H9 (cell line): ENCODE results near the gene MPHOSPH10. TPM values are rescaled to one million over a fixed set of nuclear protein-coding genes. Genes with fewer than 3 reads are reported as not detected.

Experiments used
- DNase-seq: peaks from one replicate; pipeline ENCODE4 v3.0.0-alpha.2; 2017
- H2AFZ ChIP-seq: one replicate; pipeline ENCODE4 v1.6.1; 2013; ENCODE audit warnings: mild to moderate bottlenecking, low read length, control low read depth, moderate library complexity
- H2AK5ac ChIP-seq: 2 replicates; pipeline ENCODE4 v1.6.1; 2013; ENCODE audit warnings: low read length, control low read depth, mixed read lengths; ENCODE audit not compliant: insufficient read length
- H2BK120ac ChIP-seq: one replicate; pipeline ENCODE4 v1.6.1; 2013; ENCODE audit warnings: low read depth, mild to moderate bottlenecking, low read length, control low read depth, inconsistent platforms; ENCODE audit not compliant: poor library complexity, severe bottlenecking
- H2BK12ac ChIP-seq: 2 replicates; pipeline ENCODE4 v1.6.1; 2013; ENCODE audit warnings: low read length, control low read depth, mixed read lengths, low read depth; ENCODE audit not compliant: insufficient read length
- H2BK15ac ChIP-seq: 2 replicates; pipeline ENCODE4 v1.6.1; 2013; ENCODE audit warnings: low read depth, low read length, control low read depth
- H2BK20ac ChIP-seq: one replicate; pipeline ENCODE4 v1.6.1; 2013; ENCODE audit warnings: low read depth, mild to moderate bottlenecking, low read length, control low read depth, inconsistent platforms; ENCODE audit not compliant: poor library complexity, severe bottlenecking
- H2BK5ac ChIP-seq: 2 replicates; pipeline ENCODE4 v1.6.1; 2013; ENCODE audit warnings: low read length, control low read depth, mixed read lengths; ENCODE audit not compliant: insufficient read length
- H3K14ac ChIP-seq: 2 replicates; pipeline ENCODE4 v1.6.1; 2013; ENCODE audit warnings: low read length, control low read depth; ENCODE audit not compliant: insufficient read depth
- H3K18ac ChIP-seq: 2 replicates; pipeline ENCODE4 v1.6.1; 2013; ENCODE audit warnings: low read depth, mild to moderate bottlenecking, mixed read lengths, low read length, control low read depth; ENCODE audit not compliant: insufficient read length
- H3K23ac ChIP-seq: 2 replicates; pipeline ENCODE4 v1.6.1; 2013; ENCODE audit warnings: low read length, control low read depth, mixed read lengths, low read depth; ENCODE audit not compliant: insufficient read length
- H3K23me2 ChIP-seq: 2 replicates; pipeline ENCODE4 v1.6.1; 2013; ENCODE audit warnings: low read depth, mild to moderate bottlenecking, mixed read lengths, low read length, control low read depth; ENCODE audit not compliant: insufficient read length, poor library complexity, severe bottlenecking
- H3K27ac ChIP-seq: 2 replicates; pipeline ENCODE4 v1.5.1; 2013; ENCODE audit warnings: low read length, control low read depth, mixed read lengths, low read depth; ENCODE audit not compliant: insufficient read length
- H3K27me3 ChIP-seq: 2 replicates; pipeline ENCODE4 v1.6.1; 2013; ENCODE audit warnings: low read length, control low read depth, inconsistent platforms; ENCODE audit not compliant: insufficient read depth
- H3K4ac ChIP-seq: 2 replicates; pipeline ENCODE4 v1.6.1; 2013; ENCODE audit warnings: low read depth, mild to moderate bottlenecking, control low read depth, inconsistent platforms, low read length, moderate library complexity
- H3K4me1 ChIP-seq: 2 replicates; pipeline ENCODE4 v1.6.1; 2013; ENCODE audit warnings: low read length, control low read depth, inconsistent platforms; ENCODE audit not compliant: insufficient read depth
- H3K4me2 ChIP-seq: 2 replicates; pipeline ENCODE4 v1.6.1; 2013; ENCODE audit warnings: low read length, control low read depth, mixed read lengths; ENCODE audit not compliant: insufficient read length, insufficient read depth
- H3K56ac ChIP-seq: 2 replicates; pipeline ENCODE4 v1.6.1; 2013; ENCODE audit warnings: low read depth, mild to moderate bottlenecking, mixed read lengths, low read length, control low read depth; ENCODE audit not compliant: insufficient read length
- H3K79me1 ChIP-seq: 2 replicates; pipeline ENCODE4 v1.6.1; 2013; ENCODE audit warnings: low read depth, mild to moderate bottlenecking, moderate library complexity, low read length, control low read depth, inconsistent platforms; ENCODE audit not compliant: insufficient read depth, poor library complexity, severe bottlenecking
- H3K79me2 ChIP-seq: 2 replicates; pipeline ENCODE4 v1.6.1; 2013; ENCODE audit warnings: low read length, control low read depth, inconsistent platforms; ENCODE audit not compliant: insufficient read depth
- H3K9ac ChIP-seq: 2 replicates; pipeline ENCODE4 v1.6.1; 2013; ENCODE audit warnings: low read length, control low read depth, mixed read lengths; ENCODE audit not compliant: insufficient read length; ENCODE audit errors: extremely low read depth
- H3K9me3 ChIP-seq: one replicate; pipeline ENCODE4 v1.6.1; 2013; ENCODE audit warnings: low read depth, low read length, inconsistent platforms; ENCODE audit not compliant: control insufficient read depth
- H3T11ph ChIP-seq: one replicate; pipeline ENCODE4 v1.6.1; 2013; ENCODE audit warnings: mild to moderate bottlenecking, low read length, control low read depth, inconsistent platforms
- H4K20me1 ChIP-seq: one replicate; pipeline ENCODE4 v1.6.1; 2013; ENCODE audit not compliant: control insufficient read depth, insufficient read length, insufficient read depth
- H4K5ac ChIP-seq: 2 replicates; pipeline ENCODE4 v1.6.1; 2013; ENCODE audit warnings: low read depth, mild to moderate bottlenecking, mixed read lengths, low read length, control low read depth; ENCODE audit not compliant: insufficient read length
- H4K8ac ChIP-seq: replicated peaks from 2 replicates; pipeline ENCODE4 v1.6.1; 2013; ENCODE audit warnings: low read length, control low read depth, mixed read lengths, low read depth; ENCODE audit not compliant: insufficient read length
- H4K91ac ChIP-seq: 2 replicates; pipeline ENCODE4 v1.6.1; 2013; ENCODE audit warnings: low read depth, mild to moderate bottlenecking, moderate library complexity, mixed read lengths, low read length, control low read depth; ENCODE audit not compliant: insufficient read length
- H3K27ac Mint-ChIP-seq, 3 experiments: 2 replicates in 2 of 3; 3 replicates in 1 of 3; pipeline ENCODE4 v1.8.0; 2020 to 2021; ENCODE audit warnings: mixed read lengths in 3 of 3, mild to moderate bottlenecking in 1 of 3, moderate library complexity in 1 of 3
- H3K27me3 Mint-ChIP-seq: 2 replicates; pipeline ENCODE4 v1.8.0; 2021; ENCODE audit warnings: low read depth, mild to moderate bottlenecking, moderate library complexity, mixed read lengths
- H3K36me3 Mint-ChIP-seq, 3 experiments: 2 replicates in 2 of 3; 3 replicates in 1 of 3; pipeline ENCODE4 v1.8.0; 2020 to 2021; ENCODE audit warnings: low read depth in 3 of 3, mixed read lengths in 3 of 3; ENCODE audit not compliant: insufficient read depth in 1 of 3
- H3K4me1 Mint-ChIP-seq, 2 experiments: 2 replicates each; pipeline ENCODE4 v1.8.0; 2020; ENCODE audit warnings: mixed read lengths in 2 of 2
- H3K4me3 Mint-ChIP-seq, 2 experiments: 2 replicates in 1 of 2; 3 replicates in 1 of 2; pipeline ENCODE4 v1.8.0; 2020 to 2021; ENCODE audit warnings: mild to moderate bottlenecking in 2 of 2, mixed read lengths in 2 of 2, moderate library complexity in 1 of 2
- H3K9me3 Mint-ChIP-seq, 2 experiments: 2 replicates in 1 of 2; 3 replicates in 1 of 2; pipeline ENCODE4 v1.8.0; 2020; ENCODE audit warnings: mild to moderate bottlenecking in 2 of 2, mixed read lengths in 2 of 2, moderate library complexity in 1 of 2
- CTCF ChIP-seq: fragments of 200-600 bp; sonication (generic); conservative IDR thresholded peaks from 3 replicates; pipeline ENCODE4 v1.8.0; 2021; ENCODE audit warnings: antibody characterized with exemption, mild to moderate bottlenecking
- WGBS: extraction: QIAGEN DNeasy Blood & Tissue Kit; methylation state at CpG from one replicate; pipeline ENCODE4 v1.1.7; 2013; ENCODE audit warnings: missing lambda C conversion rate, low lambda C conversion rate, mixed read lengths; ENCODE audit not compliant: insufficient read length; ENCODE audit errors: extremely low coverage; 5-methylcytosine and 5-hydroxymethylcytosine counted together
- total RNA-seq: library from RNA; stranded (reverse); gene quantifications from 2 replicates; pipeline ENCODE4 v1.2.1, GENCODE V29; 2021

Gene MPHOSPH10
- total RNA-seq, 1 experiment from 2014 or later, result 42.1 TPM

- no peak overlapping the region for H3K14ac ChIP-seq
- H3K23me2 ChIP-seq, result no peaks in the 10 kb centered on the region
- H3K9ac ChIP-seq, result no peak overlapping the region
- WGBS, result no CpG with 5 or more reads among the region's 3 CpGs
- H2AK5ac ChIP-seq, result no peak overlapping the region
- H4K20me1 ChIP-seq, result no peaks in the 10 kb centered on the region
- H3K4me3 Mint-ChIP-seq, result no peak overlapping the region
- H2BK15ac ChIP-seq, result no peak overlapping the region
- no peaks in the 10 kb centered on the region for H3K9me3 ChIP-seq
- DNase-seq, result no peak
- H2BK12ac ChIP-seq, result no peak overlapping the region
- peaks cover 19 to 26% of the 10 kb centered on the region in 2 experiments for H3K4me1 Mint-ChIP-seq
- no peak overlapping the region for H3K56ac ChIP-seq
- no peak overlapping the region for H3K27ac Mint-ChIP-seq
- no peak overlapping the region for H4K91ac ChIP-seq
- no peak overlapping the region for H3K4ac ChIP-seq
- no peak overlapping the region for H4K8ac ChIP-seq
- peaks cover under 1 to 9% (median 7%) of the 10 kb centered on the region in 3 experiments for H3K36me3 Mint-ChIP-seq
- no peak overlapping the region for H3K23ac ChIP-seq
- H2BK5ac ChIP-seq, result no peak overlapping the region
- H3K18ac ChIP-seq, result no peak overlapping the region
- no peak overlapping the region for H2AFZ ChIP-seq
- H3K27me3 ChIP-seq, result no peaks in the 10 kb centered on the region
- no peak overlapping the region for H3T11ph ChIP-seq
- H3K27ac ChIP-seq, result no peak overlapping the region
- no peaks in the 10 kb centered on the region for H3K27me3 Mint-ChIP-seq
- no peak overlapping the region for H2BK20ac ChIP-seq
- TF ChIP-seq CTCF, result peak; percentile 50; the same call in 2 of the 3 replicates
- peaks cover under 1 to 8% of the 10 kb centered on the region in 2 experiments; a peak in 4 of 5 replicates for H3K9me3 Mint-ChIP-seq
- H3K79me1 ChIP-seq, result no peaks in the 10 kb centered on the region
- H2BK120ac ChIP-seq, result no peak overlapping the region
- H3K4me2 ChIP-seq, result no peak overlapping the region
- H3K4me1 ChIP-seq, result no peaks in the 10 kb centered on the region
- H3K79me2 ChIP-seq, result no peaks in the 10 kb centered on the region
- H4K5ac ChIP-seq, result no peak overlapping the region
These were observed 60.5 kb downstream of the MPHOSPH10 start for GRCh38 chr2:71190656-71191569.
